Pulmonary artery endothelial cell (primary cell): Measurements from ENCODE around the gene CBR4. TPM values are rescaled to one million over a fixed set of nuclear protein-coding genes. Genes with fewer than 3 reads are reported as not detected.
"Not testable (repeated sequence)": the region's sequence is repeated elsewhere in the genome, so short reads cannot be mapped to it uniquely, and the experiment has no call there.

Experiments
- DNase-seq: peaks from one replicate; pipeline ENCODE4 v3.0.0-alpha.2; 2011; ENCODE audit warnings: low read depth, low spot score
- total RNA-seq: library from RNA; depleted of rRNA; stranded (reverse); fragments of >200 nt; gene quantifications from 2 replicates; pipeline ENCODE4 v1.2.3, GENCODE V29; 2014

CBR4 gene
- 17.1 and 19.2 TPM in 2 replicates for total RNA-seq

- peak; percentile 96 for DNase-seq
Measured at GRCh38 chr4:169010125-169011023, at the start of gene CBR4. CBR4 (minus strand) TSS chr4:169010255; CDS start chr4:169010089, 166 bp downstream.

GRCh38 chr4:169059306-169060211, 49.5 kb upstream of the CBR4 start:
- no peak for DNase-seq

GRCh38 chr4:169058312-169058711, 48.3 kb upstream of the CBR4 start:
- no peak for DNase-seq

GRCh38 chr4:169054879-169055278, 44.8 kb upstream of the CBR4 start:
- DNase-seq, result no peak

- DNase-seq, result no peak
Measured at GRCh38 chr4:169052594-169052945, 42.5 kb upstream of the CBR4 start.

- DNase-seq, result no peak
Measured at GRCh38 chr4:169051761-169052593, 41.9 kb upstream of the CBR4 start.

GRCh38 chr4:169050881-169051760, 41.1 kb upstream of the CBR4 start:
- no peak for DNase-seq

- DNase-seq, result peak; percentile 73
Measured at GRCh38 chr4:169050284-169050683, 40.2 kb upstream of the CBR4 start.

- no peak for DNase-seq
Measured at GRCh38 chr4:169048868-169049414, 38.9 kb upstream of the CBR4 start.

GRCh38 chr4:169047956-169048355, 37.9 kb upstream of the CBR4 start:
- DNase-seq, result no peak

GRCh38 chr4:169045862-169046584, 36.0 kb upstream of the CBR4 start:
- DNase-seq, result no peak

- DNase-seq, result no peak
Measured at GRCh38 chr4:169044714-169045447, 34.8 kb upstream of the CBR4 start.

- no peak for DNase-seq
Measured at GRCh38 chr4:169042608-169043007, 32.6 kb upstream of the CBR4 start.

- DNase-seq, result no peak
Measured at GRCh38 chr4:169040559-169041261, 30.7 kb upstream of the CBR4 start.

- no peak for DNase-seq
Measured at GRCh38 chr4:169039251-169039954, 29.3 kb upstream of the CBR4 start.

- DNase-seq, result no peak
Measured at GRCh38 chr4:169037506-169037905, 27.5 kb upstream of the CBR4 start.

- DNase-seq, result not testable (repeated sequence)
Measured at GRCh38 chr4:169035871-169036620, 26.0 kb upstream of the CBR4 start.
